ENCODE measurements around the gene ZNF697. TPM values are rescaled to one million over a fixed set of nuclear protein-coding genes. Genes with fewer than 3 reads are reported as not detected.

The ZNF697 gene
- total and polyA plus RNA-seq, 10 of the 15 experiments (the other 5 are each of a cell fraction or from before 2014, with no cell fraction given): 0.48 to 5.9 (median 3.0) TPM

- TF ChIP-seq IRF3 (IDR thresholded peaks at IDR 0.05) (no peak), EZH2 (IDR thresholded peaks at IDR 0.05; ENCODE audit: borderline replicate concordance, control insufficient read depth, low read depth, low read length) (no peak), TARDBP (IDR thresholded peaks at IDR 0.05; ENCODE audit: borderline replicate concordance) (no peak), ZSCAN29 (IDR thresholded peaks at IDR 0.05) (no peak), MLLT1 (IDR thresholded peaks at IDR 0.05) (no peak), FOXM1 (IDR thresholded peaks at IDR 0.05; ENCODE audit: low read depth, low read length) (no peak), ZNF24 (IDR thresholded peaks at IDR 0.05) (no peak), ZBTB11 (CRISPR knock-in tag; IDR thresholded peaks at IDR 0.05) (no peak), RFX5 (IDR thresholded peaks at IDR 0.05; ENCODE audit: low read depth, low read length) (no peak), POLR2AphosphoS5 (IDR thresholded peaks at IDR 0.05; ENCODE audit: low read length) (no peak)
Observed at GRCh38 chr1:119621705-119622104, 26.4 kb downstream of the ZNF697 start (continued).

All from GM12878 (cell line).